Glomerular visceral epithelial cell (primary cell): ENCODE measurements around the gene OMD.

Experiments
- DNase-seq: peaks from one replicate; pipeline ENCODE4 v3.0.0-alpha.2; 2016; ENCODE audit errors: extremely low spot score

Gene OMD, protein sequence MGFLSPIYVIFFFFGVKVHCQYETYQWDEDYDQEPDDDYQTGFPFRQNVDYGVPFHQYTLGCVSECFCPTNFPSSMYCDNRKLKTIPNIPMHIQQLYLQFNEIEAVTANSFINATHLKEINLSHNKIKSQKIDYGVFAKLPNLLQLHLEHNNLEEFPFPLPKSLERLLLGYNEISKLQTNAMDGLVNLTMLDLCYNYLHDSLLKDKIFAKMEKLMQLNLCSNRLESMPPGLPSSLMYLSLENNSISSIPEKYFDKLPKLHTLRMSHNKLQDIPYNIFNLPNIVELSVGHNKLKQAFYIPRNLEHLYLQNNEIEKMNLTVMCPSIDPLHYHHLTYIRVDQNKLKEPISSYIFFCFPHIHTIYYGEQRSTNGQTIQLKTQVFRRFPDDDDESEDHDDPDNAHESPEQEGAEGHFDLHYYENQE

GRCh38 chr9:92424340-92424739 lies at the start of gene OMD:
Gene OMD (minus strand): TSS chr9:92424471. CDS start chr9:92417558, 6,913 bp downstream.
- DNase-seq = no peak

DNA sequence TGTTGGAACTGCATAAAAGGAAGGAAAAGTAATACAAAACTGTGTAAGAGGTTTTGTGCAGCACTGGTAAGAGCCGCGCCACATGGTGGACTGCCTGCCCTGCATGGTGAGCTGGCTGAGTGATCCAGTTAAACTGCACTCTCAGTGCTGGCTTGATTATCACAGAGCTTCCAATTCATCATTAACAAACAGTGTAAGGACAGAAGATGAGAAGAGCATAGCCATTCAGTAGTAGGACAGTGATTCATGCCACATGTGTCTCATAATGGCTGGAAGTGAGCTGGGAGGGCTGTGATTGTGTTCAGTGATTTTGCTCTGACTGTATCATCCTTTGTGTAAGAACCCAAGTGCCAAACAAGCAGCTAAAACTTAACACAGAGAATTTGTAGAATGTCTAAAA lies 43.9 kb upstream of the OMD start:
- no peak for DNase-seq

DNA sequence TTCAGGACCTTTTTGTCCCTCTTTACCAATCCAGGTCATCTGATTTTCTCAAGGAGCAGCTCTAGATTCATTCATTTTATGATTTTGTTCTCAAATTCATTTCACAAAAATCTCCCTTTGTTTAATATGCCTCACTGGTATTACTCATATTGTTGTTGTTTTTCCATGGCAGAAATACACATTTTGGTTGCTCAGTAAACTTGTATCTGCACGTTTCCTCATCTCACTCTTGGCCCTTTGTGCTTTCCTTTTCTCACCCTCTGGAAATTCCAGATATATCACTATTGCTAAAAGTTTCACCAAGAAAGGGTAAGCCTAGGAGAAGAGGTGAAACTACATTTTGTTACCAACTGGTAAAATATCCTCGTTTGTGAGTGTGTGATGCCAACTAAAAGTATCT lies 43.2 kb upstream of the OMD start:
- DNase-seq = no peak

DNA sequence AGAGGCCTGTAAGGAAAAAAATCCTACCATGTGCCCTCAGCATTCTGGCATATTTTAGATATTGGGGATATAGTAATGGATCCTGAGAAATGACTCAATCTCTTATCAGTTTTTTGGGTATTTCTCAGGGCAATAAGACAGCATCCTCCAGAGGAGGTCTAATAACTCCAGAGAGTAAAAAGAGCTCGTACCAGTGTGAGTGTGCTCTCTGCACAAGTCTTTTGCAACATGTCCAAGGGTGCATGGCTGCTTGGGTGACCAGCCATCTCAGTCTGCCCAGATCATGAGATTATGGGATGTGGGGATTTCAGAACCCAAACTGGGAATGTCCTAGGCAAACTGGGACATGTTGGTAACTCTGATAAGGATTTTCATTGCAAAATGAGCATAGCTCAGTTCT lies 42.8 kb upstream of the OMD start:
- DNase-seq = no peak

DNA sequence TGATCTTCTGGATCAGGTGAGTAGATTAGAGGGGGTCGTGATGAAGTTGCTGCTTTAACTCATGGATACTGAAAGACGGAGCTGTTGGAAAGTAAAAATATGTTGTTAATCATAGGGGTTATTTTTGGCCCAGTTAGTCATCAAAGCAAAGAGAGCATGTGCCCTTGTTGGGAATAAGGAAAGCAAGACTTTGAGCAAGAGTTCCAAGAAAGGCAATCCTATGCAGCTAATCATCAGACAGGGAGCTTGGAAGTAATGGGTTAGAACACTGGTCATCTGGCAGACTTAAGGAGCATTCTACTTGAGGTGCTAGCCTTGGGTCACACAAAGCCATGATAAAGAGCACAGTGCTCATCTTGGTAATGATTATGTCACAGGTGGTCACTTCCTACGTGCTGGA lies 39.7 kb upstream of the OMD start:
- DNase-seq = no peak

DNA sequence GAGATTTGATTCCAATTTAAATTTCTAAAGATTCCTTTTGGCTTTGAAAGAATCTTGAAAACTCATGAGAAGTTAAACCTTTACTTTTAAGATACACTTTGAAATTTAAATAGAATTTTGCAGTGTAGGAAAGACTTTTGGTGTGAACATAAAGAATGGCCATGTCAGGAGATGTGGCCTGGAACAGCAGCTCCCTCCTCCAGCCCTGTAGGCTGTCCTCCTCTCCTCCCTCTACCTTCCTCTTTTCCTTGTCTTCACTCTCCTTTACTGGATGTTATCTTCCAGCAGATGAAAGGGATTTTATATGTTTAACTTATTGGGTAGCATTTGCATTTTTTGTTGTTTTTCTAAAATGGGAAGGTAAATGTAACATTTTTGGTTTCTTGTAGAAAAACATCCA lies 39.1 kb upstream of the OMD start:
- no peak for DNase-seq

DNA sequence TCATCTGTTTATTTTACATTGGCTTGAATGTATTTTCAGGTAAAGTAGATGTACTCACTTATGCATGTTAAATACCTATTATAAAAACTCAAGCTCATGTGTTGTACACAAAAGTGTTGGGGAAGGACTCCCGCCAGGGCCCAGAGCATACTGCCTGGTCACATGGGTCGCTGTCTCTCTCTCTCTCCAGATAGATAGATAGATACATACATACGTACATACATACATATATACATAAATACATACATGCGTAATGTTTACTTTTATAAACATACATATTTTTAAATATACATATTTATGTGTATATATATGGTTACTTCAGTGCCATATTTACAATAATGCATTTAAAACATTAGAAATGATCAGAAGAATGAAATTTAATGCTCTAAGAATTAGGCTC lies 33.3 kb upstream of the OMD start:
- no peak for DNase-seq

GRCh38 chr9:92455217-92455616 lies 30.9 kb upstream of the OMD start:
- DNase-seq = no peak

- no peak for DNase-seq
Measured at GRCh38 chr9:92446536-92446935, 22.3 kb upstream of the OMD start.

DNA sequence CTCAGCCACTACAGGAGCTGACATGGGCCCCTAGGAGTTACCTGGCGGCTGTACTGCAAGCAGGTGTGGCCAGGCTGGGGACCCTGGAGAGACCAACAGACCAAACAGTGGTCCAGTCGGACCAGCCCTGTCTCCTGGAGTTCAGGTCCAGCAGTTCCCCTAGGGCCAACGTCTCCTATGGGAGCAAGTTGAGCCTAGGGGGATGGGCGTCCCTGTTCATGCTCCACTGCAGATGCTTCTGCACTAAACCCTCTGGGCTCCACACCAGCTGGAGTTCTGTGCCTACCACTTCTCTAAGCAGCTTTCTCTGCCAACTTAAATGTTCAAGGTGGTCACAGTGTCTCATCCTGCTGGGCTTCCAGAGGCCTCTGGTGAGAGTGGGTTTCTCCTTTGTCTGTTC lies 20.6 kb upstream of the OMD start:
- DNase-seq = no peak

DNA sequence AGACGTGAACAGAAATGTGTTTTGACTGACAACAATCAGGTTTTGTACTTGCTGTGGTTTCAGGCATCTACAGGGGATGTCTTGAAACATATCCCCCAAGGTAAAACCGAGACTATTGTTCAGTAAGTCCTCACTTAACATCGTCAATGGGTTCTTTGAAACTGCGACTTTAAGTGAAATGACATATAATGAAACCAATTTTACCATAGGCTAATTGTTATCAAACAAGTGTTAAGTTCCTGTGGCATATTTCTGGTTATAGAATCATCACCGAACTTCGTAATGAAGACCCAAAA lies 16.4 kb upstream of the OMD start:
- no peak for DNase-seq

DNA sequence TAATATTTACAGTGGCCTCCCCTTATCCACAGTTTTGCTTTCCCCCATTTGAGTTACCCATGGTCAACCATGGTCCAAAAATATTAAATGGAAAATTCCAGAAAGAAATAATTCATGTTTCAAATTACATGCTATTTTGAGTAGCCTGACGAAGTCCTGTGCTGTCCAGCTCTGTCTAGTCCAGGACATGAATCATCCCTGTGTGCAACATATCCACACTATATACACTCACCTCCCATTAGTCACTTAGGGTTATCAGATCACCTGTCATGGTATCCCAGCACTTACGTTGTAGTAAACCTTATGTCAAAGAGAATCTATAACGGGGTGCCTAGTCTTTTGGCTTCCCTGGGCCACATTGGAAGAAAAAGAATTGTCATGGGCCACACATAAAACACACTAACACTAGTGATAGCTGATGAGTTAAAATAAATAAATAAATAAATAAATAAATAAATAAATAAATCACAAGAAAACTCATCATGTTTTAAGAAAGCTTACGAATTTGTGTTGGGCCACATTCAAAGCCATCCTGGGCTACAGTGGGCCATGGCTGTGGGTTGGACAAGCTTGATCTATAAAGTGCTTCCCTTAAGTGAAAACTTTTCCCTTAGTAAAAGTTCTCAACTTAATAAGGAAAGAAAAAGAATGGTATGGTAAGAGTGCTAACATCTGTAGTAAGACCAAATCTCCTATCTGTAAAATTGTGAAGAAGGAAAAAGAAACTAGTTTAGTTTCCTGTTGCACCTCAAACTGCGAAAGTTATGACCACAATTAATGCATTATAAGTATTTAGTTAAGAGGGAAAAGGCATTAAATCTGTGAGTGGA lies 15.9 kb upstream of the OMD start:
- peak; percentile 25 for DNase-seq

DNA sequence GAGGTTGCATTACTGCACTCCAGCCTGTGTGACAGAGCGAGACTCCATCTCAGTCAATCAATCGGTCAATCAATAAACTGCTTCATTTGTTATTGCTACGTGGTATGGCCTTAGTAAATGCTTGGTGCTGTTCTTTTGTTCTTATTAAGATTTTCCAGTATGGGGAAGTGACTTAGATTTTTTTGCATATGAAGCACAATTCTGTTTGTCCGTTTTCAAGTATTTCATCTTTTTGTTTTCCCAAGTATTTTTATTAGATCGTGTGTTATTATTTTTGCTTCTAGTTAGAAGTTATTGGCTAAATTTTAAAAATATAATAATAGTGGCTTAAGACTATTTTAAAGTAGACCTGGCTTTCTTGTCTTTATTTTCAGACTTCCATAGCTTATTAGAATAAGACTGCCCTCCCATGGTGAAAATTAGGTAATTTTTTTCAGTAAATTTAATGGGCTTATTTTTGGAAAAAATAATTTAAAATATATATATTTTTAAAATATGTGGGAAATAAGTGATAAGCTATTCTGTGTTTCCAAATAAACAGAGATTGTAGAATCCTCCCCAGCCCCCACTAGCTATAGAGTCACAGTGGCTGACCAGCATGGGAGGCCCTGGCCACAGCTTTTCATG lies 14.7 kb upstream of the OMD start:
- no peak for DNase-seq

DNA sequence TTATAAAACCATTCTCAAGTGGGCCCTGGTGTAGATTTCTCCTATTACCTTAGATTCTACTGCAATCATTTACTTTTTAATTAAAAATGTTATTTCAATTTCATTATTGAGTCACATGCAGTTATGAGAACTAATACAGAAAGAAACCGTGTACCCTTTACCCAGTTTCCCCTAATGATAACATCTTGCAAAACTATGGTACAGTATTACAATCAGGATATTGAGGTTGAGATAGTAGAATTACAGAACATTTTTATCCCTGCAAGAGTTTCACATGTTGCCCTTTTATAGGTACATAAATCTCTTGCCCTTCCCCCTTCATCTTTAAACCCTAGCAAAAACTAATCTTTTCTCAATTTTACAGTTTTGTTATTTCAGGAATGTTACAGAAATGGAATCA lies 11.0 kb upstream of the OMD start:
- DNase-seq = no peak

GRCh38 chr9:92432972-92433548 lies 8.8 kb upstream of the OMD start:
- no peak for DNase-seq

GRCh38 chr9:92432350-92432749 lies 8.1 kb upstream of the OMD start:
- DNase-seq = no peak

DNA sequence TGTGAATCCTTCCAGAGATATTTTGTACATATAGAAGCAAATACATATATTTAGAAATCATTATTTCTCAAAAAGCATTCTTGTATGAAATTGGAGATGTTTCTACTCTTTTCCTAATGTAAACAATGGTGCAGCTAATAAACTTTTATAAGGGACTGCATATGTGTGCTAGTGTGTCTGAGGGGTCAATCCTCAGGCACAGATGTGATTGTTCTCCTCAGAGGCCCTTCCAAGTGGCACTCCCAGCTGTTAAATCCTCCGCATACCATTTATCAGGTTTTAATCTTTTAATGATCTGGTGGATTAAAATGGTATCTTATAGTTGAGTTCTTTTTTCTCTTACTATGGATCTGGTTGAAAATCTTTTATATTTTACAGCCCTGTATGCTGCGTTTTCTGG lies 5.6 kb upstream of the OMD start:
- DNase-seq = no peak

- no peak for DNase-seq
Measured at GRCh38 chr9:92426501-92427145, 2.4 kb upstream of the OMD start.

DNA sequence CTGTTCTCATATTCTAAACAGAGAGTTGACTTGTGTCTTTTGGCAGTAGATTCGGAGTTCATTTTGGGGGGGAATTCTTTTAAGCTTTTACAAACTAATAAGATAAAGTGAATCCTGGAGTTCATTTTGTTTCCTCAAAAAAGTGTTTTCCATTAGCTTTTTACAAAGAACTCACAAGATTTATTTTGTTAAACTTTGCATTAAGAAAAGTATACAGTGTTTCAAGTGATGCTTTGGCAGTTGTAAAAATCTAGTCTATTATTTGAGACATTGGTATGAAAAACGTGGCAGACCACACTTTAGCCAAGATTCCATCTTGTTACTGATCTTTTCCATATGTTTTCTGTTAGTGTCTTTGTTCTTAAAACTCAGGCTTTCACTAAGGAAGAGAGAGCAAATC lies 1.2 kb upstream of the OMD start:
- no peak for DNase-seq

- no peak for DNase-seq
Measured at GRCh38 chr9:92423612-92424011, 659 bp downstream of the OMD start.

DNA sequence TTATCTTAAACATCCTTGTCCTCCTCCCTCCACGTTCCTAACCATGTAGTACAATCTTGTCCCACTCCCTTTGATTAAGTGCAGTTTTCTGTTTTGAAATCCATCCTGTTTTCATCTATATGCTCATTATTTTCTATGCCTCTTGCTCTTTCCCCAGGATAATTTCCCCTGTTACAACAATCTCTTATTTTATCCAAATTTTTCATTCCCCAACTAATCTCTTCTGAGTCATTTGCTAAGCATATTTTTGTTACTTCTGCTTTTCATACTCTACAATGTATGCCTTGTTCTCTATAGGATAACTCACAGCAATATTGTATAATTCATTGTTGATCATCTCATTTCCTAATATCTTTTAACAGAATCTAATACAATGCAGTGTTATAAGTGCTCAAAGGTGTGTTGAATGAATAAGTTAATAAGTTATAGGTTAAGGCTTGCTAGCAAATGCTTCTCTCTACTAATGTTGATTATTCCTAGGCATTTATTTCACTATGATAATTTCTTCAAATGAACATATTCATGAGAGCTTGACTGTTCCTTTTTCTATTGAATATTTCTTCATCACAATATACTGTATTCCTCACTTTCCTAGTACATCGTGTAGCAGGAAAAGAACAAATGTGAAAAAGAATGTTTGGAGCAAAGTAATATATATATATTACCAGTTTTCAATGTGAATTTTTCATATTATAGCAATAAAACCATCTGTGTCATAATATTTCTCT lies 1.5 kb downstream of the OMD start:
- DNase-seq = no peak
